GM12891 (cell line): ENCODE results near the gene ITGAL.
"Not testable (repeated sequence)": the region's sequence is repeated elsewhere in the genome, so short reads cannot be mapped to it uniquely, and the experiment has no call there.

Experiments used
- PAX5 ChIP-seq: IDR thresholded peaks from 2 replicates; pipeline ENCODE4 v1.6.1; 2011; ENCODE audit warnings: low read length, moderate library complexity, mild to moderate bottlenecking; ENCODE audit not compliant: insufficient read depth, severe bottlenecking
- POLR2A ChIP-seq: IDR thresholded peaks from 2 replicates; pipeline ENCODE4 v1.6.1; 2011; ENCODE audit warnings: low read depth, low read length, control low read depth
- POLR2AphosphoS5 ChIP-seq: IDR thresholded peaks from 2 replicates; pipeline ENCODE4 v1.6.1; 2011; ENCODE audit warnings: low read depth, low read length, control low read depth
- POU2F2 ChIP-seq: IDR thresholded peaks from 2 replicates; pipeline ENCODE4 v1.6.1; 2011; ENCODE audit warnings: low read depth, mild to moderate bottlenecking, control low read depth, low read length, moderate library complexity
- SPI1 ChIP-seq: IDR thresholded peaks from 2 replicates; pipeline ENCODE4 v1.6.1; 2011; ENCODE audit warnings: low read depth, low read length, control low read depth
- TAF1 ChIP-seq: IDR thresholded peaks from 2 replicates; pipeline ENCODE4 v1.6.1; 2011; ENCODE audit warnings: low read depth, low read length, control low read depth

GRCh38 chr16:30522702-30523463, 50.3 kb downstream of the ITGAL start:
- TF ChIP-seq PAX5, POLR2AphosphoS5, SPI1, TAF1, POLR2A, POU2F2: not testable (repeated sequence)
